WERI-Rb-1 (cell line): Measurements from ENCODE around the gene HP1BP3.

Experiments
- DNase-seq: peaks from one replicate; pipeline ENCODE4 v3.0.0-alpha.2; 2020
- H3K27ac ChIP-seq: fragments of 250-450 bp; sonication (Bioruptor Pico); 2 replicates; pipeline ENCODE4 v1.5.1; 2020; ENCODE audit warnings: mild to moderate bottlenecking, moderate library complexity
- H3K27me3 ChIP-seq: fragments of 250-450 bp; sonication (Bioruptor Pico); 2 replicates; pipeline ENCODE4 v1.5.1; 2021; ENCODE audit warnings: mild to moderate bottlenecking, low read depth, moderate library complexity; ENCODE audit not compliant: insufficient read depth, severe bottlenecking
- H3K36me3 ChIP-seq: fragments of 250-450 bp; sonication (Bioruptor Pico); 2 replicates; pipeline ENCODE4 v1.5.1; 2020; ENCODE audit warnings: mild to moderate bottlenecking, moderate library complexity
- H3K4me3 ChIP-seq: 2 replicates; pipeline ENCODE4 v1.5.1; 2011; ENCODE audit warnings: low read depth, mild to moderate bottlenecking, control low read depth, low read length
- H3K9me3 ChIP-seq: fragments of 250-450 bp; sonication (Bioruptor Pico); 2 replicates; pipeline ENCODE4 v1.5.1; 2021; ENCODE audit warnings: mild to moderate bottlenecking, moderate library complexity; ENCODE audit not compliant: severe bottlenecking
- CTCF ChIP-seq: IDR thresholded peaks from 2 replicates; pipeline ENCODE4 v1.5.1; 2011; ENCODE audit warnings: low read depth, mild to moderate bottlenecking, control low read depth, inconsistent platforms, low read length

The HP1BP3 gene

GRCh38 chr1:20693623-20694022 is 93.5 kb downstream of the HP1BP3 start:
- no peak for TF ChIP-seq CTCF
- Histone ChIP-seq H3K27me3 (no peaks in the 10 kb centered on the region), H3K9me3 (no peaks in the 10 kb centered on the region), H3K4me3 (no peak overlapping the region), H3K27ac (no peak overlapping the region), H3K36me3 (no peaks in the 10 kb centered on the region)
- no peak for DNase-seq
